ES-I3 (cell line): ENCODE results near the gene ESCO1.

Experiments used
- H3K36me3 ChIP-seq: 2 replicates; pipeline ENCODE4 v1.6.1; 2013; ENCODE audit warnings: mild to moderate bottlenecking, low read length, control low read depth, moderate library complexity; ENCODE audit not compliant: insufficient read depth
- H3K4me1 ChIP-seq: 2 replicates; pipeline ENCODE4 v1.6.1; 2013; ENCODE audit warnings: mild to moderate bottlenecking, control low read depth, low read length; ENCODE audit not compliant: insufficient read depth
- H3K9ac ChIP-seq: 2 replicates; pipeline ENCODE4 v1.6.1; 2013; ENCODE audit warnings: low read depth, mild to moderate bottlenecking, low read length, moderate library complexity
- H3K9me3 ChIP-seq: 2 replicates; pipeline ENCODE4 v1.6.1; 2013; ENCODE audit warnings: mild to moderate bottlenecking, low read length, moderate library complexity; ENCODE audit not compliant: control insufficient read depth, insufficient read depth

ESCO1 gene

GRCh38 chr18:21546423-21546822 is 54.1 kb downstream of the ESCO1 start:
- H3K9ac ChIP-seq = no peak overlapping the region
- H3K4me1 ChIP-seq = no peaks in the 10 kb centered on the region
- 0 out of 2 replicates have a peak, but pooled peaks cover 6% of the 10 kb centered on the region for H3K36me3 ChIP-seq
- no peaks in the 10 kb centered on the region for H3K9me3 ChIP-seq

GRCh38 chr18:21538230-21538629 is 62.3 kb downstream of the ESCO1 start:
- H3K9me3 ChIP-seq = no peaks in the 10 kb centered on the region
- H3K36me3 ChIP-seq = peaks cover 3% of the 10 kb centered on the region; the same call in 1 of the 2 replicates
- no peaks in the 10 kb centered on the region for H3K4me1 ChIP-seq
- no peak overlapping the region for H3K9ac ChIP-seq

GRCh38 chr18:21534327-21534726 is 66.2 kb downstream of the ESCO1 start:
- Histone ChIP-seq H3K4me1 (no peaks in the 10 kb centered on the region), H3K36me3 (no peaks in the 10 kb centered on the region), H3K9ac (no peak overlapping the region), H3K9me3 (no peaks in the 10 kb centered on the region)

GRCh38 chr18:21526463-21526862 is 74.0 kb downstream of the ESCO1 start:
- H3K36me3 ChIP-seq = peaks cover 7% of the 10 kb centered on the region; the same call in 1 of the 2 replicates

GRCh38 chr18:21525916-21526315 is 74.6 kb downstream of the ESCO1 start:
- Histone ChIP-seq H3K36me3 (peaks cover 7% of the 10 kb centered on the region; the same call in 1 of the 2 replicates), H3K9me3 (no peaks in the 10 kb centered on the region), H3K4me1 (no peaks in the 10 kb centered on the region), H3K9ac (no peak overlapping the region)

More at GRCh38 chr18:21526463-21526862, 74.0 kb downstream of the ESCO1 start:
- Histone ChIP-seq H3K9me3 (no peaks in the 10 kb centered on the region), H3K4me1 (no peaks in the 10 kb centered on the region), H3K9ac (no peak overlapping the region)

GRCh38 chr18:21522530-21522929 is 78.0 kb downstream of the ESCO1 start:
- Histone ChIP-seq H3K36me3 (peaks cover 7% of the 10 kb centered on the region), H3K4me1 (no peaks in the 10 kb centered on the region), H3K9ac (no peak overlapping the region), H3K9me3 (no peaks in the 10 kb centered on the region)

- Histone ChIP-seq H3K36me3 (no peaks in the 10 kb centered on the region; the same call in none of the 2 replicates), H3K9ac (no peak overlapping the region), H3K4me1 (no peaks in the 10 kb centered on the region), H3K9me3 (no peaks in the 10 kb centered on the region)
Observed at GRCh38 chr18:21513741-21514140, 86.8 kb downstream of the ESCO1 start.

GRCh38 chr18:21513292-21513691 is 87.2 kb downstream of the ESCO1 start:
- Histone ChIP-seq H3K9me3 (no peaks in the 10 kb centered on the region), H3K9ac (no peak overlapping the region), H3K36me3 (no peaks in the 10 kb centered on the region; the same call in none of the 2 replicates), H3K4me1 (0 out of 2 replicates have a peak, but pooled peaks cover 1% of the 10 kb centered on the region)

- Histone ChIP-seq H3K9ac (no peak overlapping the region), H3K4me1 (0 out of 2 replicates have a peak, but pooled peaks cover 5% of the 10 kb centered on the region), H3K36me3 (no peaks in the 10 kb centered on the region; the same call in 1 of the 2 replicates), H3K9me3 (no peaks in the 10 kb centered on the region)
Observed at GRCh38 chr18:21509062-21509461, 91.4 kb downstream of the ESCO1 start.

- Histone ChIP-seq H3K9me3 (no peaks in the 10 kb centered on the region), H3K36me3 (no peaks in the 10 kb centered on the region; the same call in 1 of the 2 replicates), H3K9ac (no peak overlapping the region), H3K4me1 (0 out of 2 replicates have a peak, but pooled peaks cover 5% of the 10 kb centered on the region)
Observed at GRCh38 chr18:21507913-21508701, 92.4 kb downstream of the ESCO1 start.

GRCh38 chr18:21502661-21503060 is 97.8 kb downstream of the ESCO1 start:
- Histone ChIP-seq H3K36me3 (no peaks in the 10 kb centered on the region), H3K4me1 (no peaks in the 10 kb centered on the region), H3K9me3 (no peaks in the 10 kb centered on the region), H3K9ac (no peak overlapping the region)

- no peak overlapping the region for H3K9ac ChIP-seq
- H3K4me1 ChIP-seq = no peaks in the 10 kb centered on the region; the same call in 1 of the 2 replicates
- H3K36me3 ChIP-seq = no peaks in the 10 kb centered on the region
- H3K9me3 ChIP-seq = no peaks in the 10 kb centered on the region
Observed at GRCh38 chr18:21499997-21500396, 100.5 kb downstream of the ESCO1 start.

- Histone ChIP-seq H3K9me3 (no peaks in the 10 kb centered on the region), H3K4me1 (no peaks in the 10 kb centered on the region; the same call in 1 of the 2 replicates), H3K9ac (no peak overlapping the region), H3K36me3 (no peaks in the 10 kb centered on the region)
Observed at GRCh38 chr18:21496277-21496835, 104.1 kb downstream of the ESCO1 start.

- Histone ChIP-seq H3K9ac (no peak overlapping the region), H3K4me1 (no peaks in the 10 kb centered on the region), H3K9me3 (no peaks in the 10 kb centered on the region), H3K36me3 (no peaks in the 10 kb centered on the region)
Observed at GRCh38 chr18:21490748-21491147, 109.8 kb downstream of the ESCO1 start.
